ENCODE measurements around the gene MSI2. TPM values are rescaled to one million over a fixed set of nuclear protein-coding genes. Genes with fewer than 3 reads are reported as not detected.

Gene MSI2
- total and polyA plus RNA-seq, 2 experiments from 2014 or later = 18.9 to 41.8 TPM

- TF ChIP-seq REST (IDR thresholded peaks at IDR 0.05; ENCODE audit: unreplicated experiment) = no peak
- TF ChIP-seq, protein P1, sequence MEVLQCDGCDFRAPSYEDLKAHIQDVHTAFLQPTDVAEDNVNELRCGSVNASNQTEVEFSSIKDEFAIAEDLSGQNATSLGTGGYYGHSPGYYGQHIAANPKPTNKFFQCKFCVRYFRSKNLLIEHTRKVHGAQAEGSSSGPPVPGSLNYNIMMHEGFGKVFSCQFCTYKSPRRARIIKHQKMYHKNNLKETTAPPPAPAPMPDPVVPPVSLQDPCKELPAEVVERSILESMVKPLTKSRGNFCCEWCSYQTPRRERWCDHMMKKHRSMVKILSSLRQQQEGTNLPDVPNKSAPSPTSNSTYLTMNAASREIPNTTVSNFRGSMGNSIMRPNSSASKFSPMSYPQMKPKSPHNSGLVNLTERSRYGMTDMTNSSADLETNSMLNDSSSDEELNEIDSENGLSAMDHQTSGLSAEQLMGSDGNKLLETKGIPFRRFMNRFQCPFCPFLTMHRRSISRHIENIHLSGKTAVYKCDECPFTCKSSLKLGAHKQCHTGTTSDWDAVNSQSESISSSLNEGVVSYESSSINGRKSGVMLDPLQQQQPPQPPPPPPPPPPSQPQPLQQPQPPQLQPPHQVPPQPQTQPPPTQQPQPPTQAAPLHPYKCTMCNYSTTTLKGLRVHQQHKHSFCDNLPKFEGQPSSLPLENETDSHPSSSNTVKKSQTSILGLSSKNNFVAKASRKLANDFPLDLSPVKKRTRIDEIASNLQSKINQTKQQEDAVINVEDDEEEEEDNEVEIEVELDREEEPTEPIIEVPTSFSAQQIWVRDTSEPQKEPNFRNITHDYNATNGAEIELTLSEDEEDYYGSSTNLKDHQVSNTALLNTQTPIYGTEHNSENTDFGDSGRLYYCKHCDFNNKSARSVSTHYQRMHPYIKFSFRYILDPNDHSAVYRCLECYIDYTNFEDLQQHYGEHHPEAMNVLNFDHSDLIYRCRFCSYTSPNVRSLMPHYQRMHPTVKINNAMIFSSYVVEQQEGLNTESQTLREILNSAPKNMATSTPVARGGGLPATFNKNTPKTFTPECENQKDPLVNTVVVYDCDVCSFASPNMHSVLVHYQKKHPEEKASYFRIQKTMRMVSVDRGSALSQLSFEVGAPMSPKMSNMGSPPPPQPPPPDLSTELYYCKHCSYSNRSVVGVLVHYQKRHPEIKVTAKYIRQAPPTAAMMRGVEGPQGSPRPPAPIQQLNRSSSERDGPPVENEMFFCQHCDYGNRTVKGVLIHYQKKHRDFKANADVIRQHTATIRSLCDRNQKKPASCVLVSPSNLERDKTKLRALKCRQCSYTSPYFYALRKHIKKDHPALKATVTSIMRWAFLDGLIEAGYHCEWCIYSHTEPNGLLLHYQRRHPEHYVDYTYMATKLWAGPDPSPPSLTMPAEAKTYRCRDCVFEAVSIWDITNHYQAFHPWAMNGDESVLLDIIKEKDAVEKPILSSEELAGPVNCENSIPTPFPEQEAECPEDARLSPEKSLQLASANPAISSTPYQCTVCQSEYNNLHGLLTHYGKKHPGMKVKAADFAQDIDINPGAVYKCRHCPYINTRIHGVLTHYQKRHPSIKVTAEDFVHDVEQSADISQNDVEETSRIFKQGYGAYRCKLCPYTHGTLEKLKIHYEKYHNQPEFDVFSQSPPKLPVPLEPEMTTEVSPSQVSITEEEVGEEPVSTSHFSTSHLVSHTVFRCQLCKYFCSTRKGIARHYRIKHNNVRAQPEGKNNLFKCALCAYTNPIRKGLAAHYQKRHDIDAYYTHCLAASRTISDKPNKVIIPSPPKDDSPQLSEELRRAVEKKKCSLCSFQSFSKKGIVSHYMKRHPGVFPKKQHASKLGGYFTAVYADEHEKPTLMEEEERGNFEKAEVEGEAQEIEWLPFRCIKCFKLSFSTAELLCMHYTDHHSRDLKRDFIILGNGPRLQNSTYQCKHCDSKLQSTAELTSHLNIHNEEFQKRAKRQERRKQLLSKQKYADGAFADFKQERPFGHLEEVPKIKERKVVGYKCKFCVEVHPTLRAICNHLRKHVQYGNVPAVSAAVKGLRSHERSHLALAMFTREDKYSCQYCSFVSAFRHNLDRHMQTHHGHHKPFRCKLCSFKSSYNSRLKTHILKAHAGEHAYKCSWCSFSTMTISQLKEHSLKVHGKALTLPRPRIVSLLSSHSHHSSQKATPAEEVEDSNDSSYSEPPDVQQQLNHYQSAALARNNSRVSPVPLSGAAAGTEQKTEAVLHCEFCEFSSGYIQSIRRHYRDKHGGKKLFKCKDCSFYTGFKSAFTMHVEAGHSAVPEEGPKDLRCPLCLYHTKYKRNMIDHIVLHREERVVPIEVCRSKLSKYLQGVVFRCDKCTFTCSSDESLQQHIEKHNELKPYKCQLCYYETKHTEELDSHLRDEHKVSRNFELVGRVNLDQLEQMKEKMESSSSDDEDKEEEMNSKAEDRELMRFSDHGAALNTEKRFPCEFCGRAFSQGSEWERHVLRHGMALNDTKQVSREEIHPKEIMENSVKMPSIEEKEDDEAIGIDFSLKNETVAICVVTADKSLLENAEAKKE (CRISPR knock-in tag; IDR thresholded peaks at IDR 0.05) = no peak
- no peak for TF ChIP-seq NANOG (IDR thresholded peaks at IDR 0.05; ENCODE audit: borderline replicate concordance)
These were observed 38.5 kb downstream of the MSI2 start (continued) for GRCh38 chr17:57294629-57295501.

Data from GM23338 (cell line).